Measurements from ENCODE around the gene VWDE.
"Not testable (repeated sequence)": the region's sequence is repeated elsewhere in the genome, so short reads cannot be mapped to it uniquely, and the experiment has no call there.

Gene VWDE

GRCh38 chr7:12418452-12418851, 14.8 kb upstream of the VWDE start:
- no peak overlapping the region for H3K4me3 ChIP-seq (ENCODE audit: low read length)
- TF ChIP-seq CTCF (conservative IDR thresholded peaks at IDR 0.05; ENCODE audit: low read length) = no peak
- DNase-seq (ENCODE audit: low read depth) = no peak

GRCh38 chr7:12415072-12415471, 11.4 kb upstream of the VWDE start:
- H3K4me3 ChIP-seq (ENCODE audit: low read length) = no peak overlapping the region
- no peak for DNase-seq (ENCODE audit: low read depth)
- no peak for TF ChIP-seq CTCF (conservative IDR thresholded peaks at IDR 0.05; ENCODE audit: low read length)

GRCh38 chr7:12412407-12412806, 8.7 kb upstream of the VWDE start:
- DNase-seq (ENCODE audit: low read depth) = no peak
- H3K4me3 ChIP-seq (ENCODE audit: low read length) = no peak overlapping the region
- TF ChIP-seq CTCF (conservative IDR thresholded peaks at IDR 0.05; ENCODE audit: low read length) = no peak

DNA sequence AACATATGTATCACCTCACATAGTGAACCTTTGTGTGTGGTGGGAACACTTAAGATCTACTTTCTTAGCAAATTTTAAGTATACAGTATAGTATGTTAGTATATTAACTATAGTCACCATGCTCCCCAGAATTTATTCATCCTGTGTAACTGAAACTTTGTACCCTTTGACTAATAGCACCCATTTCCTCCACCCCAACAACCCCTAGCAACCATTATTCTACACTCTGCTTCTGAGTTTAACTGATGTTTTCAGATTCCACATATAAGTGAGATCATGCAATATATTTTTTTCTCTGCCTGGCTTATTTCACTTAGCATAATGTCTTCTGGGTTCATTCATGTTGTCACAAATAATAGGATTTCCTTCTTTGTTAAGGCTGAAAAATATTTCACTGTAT, 6.9 kb upstream of the VWDE start:
- no peak for TF ChIP-seq CTCF (conservative IDR thresholded peaks at IDR 0.05; ENCODE audit: low read length)
- no peak for DNase-seq (ENCODE audit: low read depth)
- H3K4me3 ChIP-seq (ENCODE audit: low read length) = no peak overlapping the region

- DNase-seq (ENCODE audit: low read depth) = no peak
- no peak overlapping the region for H3K4me3 ChIP-seq (ENCODE audit: low read length)
- TF ChIP-seq CTCF (conservative IDR thresholded peaks at IDR 0.05; ENCODE audit: low read length) = no peak
Measured at GRCh38 chr7:12409097-12409711, 5.5 kb upstream of the VWDE start.

DNA sequence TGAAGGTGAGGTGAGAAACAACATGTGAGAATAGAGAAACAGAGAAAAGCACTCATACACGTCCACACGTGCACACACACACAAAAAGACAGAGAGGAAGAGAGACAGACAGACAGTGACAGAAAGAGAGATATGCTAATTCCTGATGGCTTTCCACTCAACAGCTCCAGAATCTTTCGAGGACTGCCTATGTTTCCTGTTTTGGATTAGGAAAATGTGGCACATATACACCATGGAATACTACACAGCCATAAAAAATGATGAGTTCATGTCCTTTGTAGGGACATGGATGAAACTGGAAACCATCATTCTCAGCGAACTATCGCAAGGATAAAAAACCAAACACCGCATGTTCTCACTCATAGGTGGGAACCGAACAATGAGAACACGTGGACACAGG, 4.0 kb upstream of the VWDE start:
- DNase-seq (ENCODE audit: low read depth); H3K4me3 ChIP-seq (ENCODE audit: low read length): not testable (repeated sequence)

GRCh38 chr7:12402365-12402725, 1.3 kb downstream of the VWDE start:
- H3K4me3 ChIP-seq (ENCODE audit: low read length) = no peak overlapping the region
- no peak for DNase-seq (ENCODE audit: low read depth)
- no peak for TF ChIP-seq CTCF (conservative IDR thresholded peaks at IDR 0.05; ENCODE audit: low read length)

All from AG10803 (cell line).